ENCODE results near the gene ASB16.
A peak's percentile ranks its signal among the peaks of the same experiment; 100 is the strongest.

ASB16 gene

DNA sequence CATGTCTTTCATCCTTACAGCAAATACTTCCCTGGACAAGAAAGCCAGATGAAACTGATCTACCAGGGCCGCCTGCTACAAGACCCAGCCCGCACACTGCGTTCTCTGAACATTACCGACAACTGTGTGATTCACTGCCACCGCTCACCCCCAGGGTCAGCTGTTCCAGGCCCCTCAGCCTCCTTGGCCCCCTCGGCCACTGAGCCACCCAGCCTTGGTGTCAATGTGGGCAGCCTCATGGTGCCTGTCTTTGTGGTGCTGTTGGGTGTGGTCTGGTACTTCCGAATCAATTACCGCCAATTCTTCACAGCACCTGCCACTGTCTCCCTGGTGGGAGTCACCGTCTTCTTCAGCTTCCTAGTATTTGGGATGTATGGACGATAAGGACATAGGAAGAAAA is 20.0 kb downstream of the ASB16 start:
- DNase-seq (ENCODE audit: low spot score) = no peak

DNA sequence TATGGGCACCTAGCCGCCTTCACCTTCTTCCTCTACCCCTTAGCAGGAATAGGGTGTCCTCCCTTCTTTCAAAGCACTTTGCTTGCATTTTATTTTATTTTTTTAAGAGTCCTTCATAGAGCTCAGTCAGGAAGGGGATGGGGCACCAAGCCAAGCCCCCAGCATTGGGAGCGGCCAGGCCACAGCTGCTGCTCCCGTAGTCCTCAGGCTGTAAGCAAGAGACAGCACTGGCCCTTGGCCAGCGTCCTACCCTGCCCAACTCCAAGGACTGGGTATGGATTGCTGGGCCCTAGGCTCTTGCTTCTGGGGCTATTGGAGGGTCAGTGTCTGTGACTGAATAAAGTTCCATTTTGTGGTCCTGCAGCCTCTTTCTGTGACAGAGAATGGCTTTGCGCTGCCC is 20.9 kb downstream of the ASB16 start:
- DNase-seq (ENCODE audit: low spot score) = no peak

DNA sequence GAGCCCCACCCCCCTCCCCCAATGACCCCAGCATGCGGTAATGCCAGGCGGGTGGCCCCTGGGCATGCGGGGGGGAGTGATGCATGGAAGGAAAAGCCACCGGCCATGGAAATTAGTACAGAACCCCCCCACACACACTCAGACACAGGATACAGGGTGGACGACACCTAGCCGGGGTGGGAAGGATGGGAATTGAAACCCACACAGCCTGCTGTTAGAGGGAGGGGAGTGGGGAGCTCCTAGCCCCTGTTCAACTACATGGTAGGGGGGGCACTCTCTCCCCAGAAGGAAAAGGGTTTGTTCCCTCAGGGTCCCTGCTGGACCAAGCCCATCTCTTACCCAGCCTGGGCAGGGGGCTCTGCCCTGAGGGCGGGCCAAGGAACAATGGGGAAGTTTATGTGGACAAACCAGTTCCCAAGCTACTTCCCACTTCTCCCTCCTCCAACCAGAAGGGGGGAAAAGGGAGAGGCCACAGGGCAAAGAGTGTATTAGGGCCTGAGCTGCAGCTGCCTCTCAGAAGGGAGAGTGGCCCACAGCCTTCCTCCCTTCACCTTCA is 21.5 kb downstream of the ASB16 start:
- no peak for DNase-seq (ENCODE audit: low spot score)

DNA sequence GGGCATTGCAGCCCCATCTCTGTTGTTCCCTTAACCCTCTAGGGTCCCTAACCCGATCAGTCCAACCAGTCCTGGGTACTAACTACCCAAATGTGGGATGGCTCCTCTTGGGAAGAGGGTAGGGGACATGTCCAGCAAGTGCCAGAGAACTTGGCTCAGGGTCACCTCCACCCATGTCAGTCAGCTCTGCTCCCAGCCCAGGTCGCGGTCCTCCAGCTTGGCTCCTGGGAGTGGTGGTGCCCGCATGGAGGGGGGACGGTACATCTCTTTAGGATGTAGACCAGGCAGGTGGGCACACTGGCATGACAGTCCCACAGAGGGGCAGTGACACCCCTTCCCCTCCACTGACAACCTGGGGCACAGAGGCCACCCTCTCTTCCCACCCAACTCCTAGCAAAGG is 22.2 kb downstream of the ASB16 start:
- no peak for DNase-seq (ENCODE audit: low spot score)

DNA sequence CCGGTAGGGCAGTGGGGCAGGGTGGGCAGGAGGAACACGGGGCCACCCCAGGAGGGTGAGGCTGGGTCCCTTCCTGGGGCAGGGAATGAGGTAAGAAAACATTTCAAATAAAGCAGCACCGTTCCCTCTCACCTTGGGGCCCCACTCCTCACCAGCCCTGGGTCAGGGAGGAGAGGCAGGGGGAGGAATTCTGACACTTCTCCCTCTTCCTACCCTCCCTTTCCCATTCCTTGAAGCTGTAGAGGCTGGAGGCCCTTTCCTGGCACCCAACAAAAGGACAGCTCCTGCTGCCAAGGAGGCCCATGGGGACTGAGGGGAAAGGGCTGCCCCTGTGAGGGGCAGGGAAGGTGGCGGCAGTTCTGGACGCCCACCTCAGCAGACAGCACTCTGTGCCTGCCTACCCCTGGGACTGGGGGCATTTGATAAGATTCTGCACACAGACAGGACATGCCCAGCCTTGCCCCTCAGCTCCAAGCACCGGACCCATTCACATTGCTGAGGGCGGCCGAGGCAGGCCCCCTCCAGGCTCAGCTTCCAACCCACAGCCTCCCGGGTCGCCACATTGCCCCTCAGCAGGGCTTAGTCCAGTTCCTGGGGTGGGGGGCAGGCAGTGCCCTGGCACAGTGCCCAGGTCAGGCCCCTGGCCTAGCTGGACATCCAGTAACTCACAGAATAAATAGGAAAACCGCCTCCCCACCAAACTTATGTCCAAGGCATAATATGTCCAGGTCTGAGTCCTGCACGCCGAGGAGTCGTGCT is 23.0 kb downstream of the ASB16 start:
- no peak for DNase-seq (ENCODE audit: low spot score)

DNA sequence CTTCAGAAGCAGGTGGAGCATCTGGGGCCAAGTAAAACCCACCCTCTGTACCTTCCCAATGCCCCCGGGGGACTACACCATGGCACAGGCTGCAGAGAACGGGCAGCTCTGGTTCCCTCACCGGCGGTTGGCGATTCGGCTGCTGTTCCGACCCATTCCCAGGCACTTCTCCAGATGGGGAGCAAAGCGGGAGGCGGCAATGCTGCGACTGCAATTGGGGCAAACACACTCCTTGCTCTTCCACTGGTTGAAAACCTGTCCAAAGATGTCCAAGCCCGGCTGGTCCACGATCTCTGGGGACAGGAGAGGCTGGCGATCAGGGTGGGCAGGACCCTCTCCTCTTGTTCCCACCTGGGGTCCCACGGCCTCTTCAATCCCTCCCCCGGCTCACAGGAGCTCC is 26.6 kb downstream of the ASB16 start:
- DNase-seq (ENCODE audit: low spot score) = no peak

DNA sequence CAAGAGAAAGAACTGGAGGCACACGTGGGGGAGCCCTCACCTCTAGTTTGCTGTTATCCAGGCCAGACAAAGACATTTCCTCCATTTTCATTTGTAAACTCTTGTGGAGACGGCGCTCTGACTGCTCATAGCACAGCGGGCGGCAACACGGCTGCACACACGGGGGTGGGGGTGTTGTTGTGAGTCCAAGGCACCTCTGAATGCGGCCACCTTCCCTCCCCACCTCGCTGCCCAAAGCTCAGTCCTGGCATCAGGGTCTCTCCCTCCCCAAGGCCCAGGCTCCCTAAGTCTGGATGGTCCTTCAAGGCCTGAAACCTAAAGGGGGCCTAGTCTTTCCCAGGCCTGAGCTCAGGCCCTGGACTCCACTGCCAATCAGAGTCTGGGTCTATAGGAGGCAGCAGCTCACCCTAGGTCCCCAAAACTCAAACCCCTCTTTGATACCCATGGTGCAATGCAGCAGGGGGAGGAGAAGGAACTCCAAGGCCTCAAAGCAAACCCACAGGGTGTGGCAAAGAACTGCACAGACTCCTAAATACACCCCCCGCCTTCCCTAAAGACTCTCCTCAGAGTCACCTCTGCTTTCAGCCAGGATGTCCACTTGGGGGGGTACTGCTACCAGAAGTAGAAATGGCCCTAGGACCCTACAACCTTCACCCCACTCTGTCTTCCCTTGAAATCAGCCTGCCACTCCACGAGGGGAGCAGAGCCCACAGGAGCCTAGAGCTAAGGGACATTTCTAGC is 27.6 kb downstream of the ASB16 start:
- peak; percentile 79 for DNase-seq (ENCODE audit: low spot score)

DNA sequence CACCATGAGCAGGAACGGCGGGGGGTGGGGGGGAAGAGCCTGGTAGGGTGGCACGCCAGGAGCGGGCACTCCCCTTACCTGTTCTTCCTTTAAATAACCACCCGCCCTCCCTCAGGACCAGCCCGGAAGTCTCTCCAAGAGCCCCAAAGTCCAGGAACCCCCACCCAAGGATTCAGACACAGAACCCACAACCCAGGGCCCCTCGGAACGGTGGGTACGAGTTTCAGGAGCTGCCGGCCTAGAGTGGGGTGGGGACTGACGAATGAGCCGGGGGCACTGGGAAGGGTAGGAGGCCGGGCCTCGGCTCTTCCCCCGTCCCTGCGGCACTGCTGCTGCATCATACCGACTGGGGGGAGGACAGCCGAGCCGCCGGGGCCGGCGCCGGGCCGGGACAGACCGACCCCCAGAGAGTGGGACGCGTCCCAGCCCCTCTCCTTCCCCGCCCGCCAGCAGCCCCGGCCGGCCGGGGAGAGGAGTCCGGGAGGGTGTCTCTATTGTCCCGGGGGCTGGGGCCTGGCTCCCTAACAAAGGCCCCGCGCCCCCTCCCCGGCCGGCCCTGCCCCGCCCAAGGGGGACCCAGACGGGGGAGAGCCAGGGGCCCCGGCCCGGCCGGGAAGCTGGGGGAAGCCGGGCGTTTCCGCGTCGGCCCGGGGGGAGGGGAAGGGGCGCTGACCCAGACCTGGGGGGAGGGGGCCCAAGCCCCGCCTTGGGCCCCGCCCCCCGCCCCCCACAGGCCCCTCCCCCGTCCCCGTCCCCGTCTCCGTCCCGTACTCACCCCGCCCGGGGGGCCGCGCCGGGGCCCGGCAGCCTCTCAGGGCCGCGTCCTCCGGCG is 28.4 kb downstream of the ASB16 start:
- DNase-seq (ENCODE audit: low spot score) = peak; percentile 47

DNA sequence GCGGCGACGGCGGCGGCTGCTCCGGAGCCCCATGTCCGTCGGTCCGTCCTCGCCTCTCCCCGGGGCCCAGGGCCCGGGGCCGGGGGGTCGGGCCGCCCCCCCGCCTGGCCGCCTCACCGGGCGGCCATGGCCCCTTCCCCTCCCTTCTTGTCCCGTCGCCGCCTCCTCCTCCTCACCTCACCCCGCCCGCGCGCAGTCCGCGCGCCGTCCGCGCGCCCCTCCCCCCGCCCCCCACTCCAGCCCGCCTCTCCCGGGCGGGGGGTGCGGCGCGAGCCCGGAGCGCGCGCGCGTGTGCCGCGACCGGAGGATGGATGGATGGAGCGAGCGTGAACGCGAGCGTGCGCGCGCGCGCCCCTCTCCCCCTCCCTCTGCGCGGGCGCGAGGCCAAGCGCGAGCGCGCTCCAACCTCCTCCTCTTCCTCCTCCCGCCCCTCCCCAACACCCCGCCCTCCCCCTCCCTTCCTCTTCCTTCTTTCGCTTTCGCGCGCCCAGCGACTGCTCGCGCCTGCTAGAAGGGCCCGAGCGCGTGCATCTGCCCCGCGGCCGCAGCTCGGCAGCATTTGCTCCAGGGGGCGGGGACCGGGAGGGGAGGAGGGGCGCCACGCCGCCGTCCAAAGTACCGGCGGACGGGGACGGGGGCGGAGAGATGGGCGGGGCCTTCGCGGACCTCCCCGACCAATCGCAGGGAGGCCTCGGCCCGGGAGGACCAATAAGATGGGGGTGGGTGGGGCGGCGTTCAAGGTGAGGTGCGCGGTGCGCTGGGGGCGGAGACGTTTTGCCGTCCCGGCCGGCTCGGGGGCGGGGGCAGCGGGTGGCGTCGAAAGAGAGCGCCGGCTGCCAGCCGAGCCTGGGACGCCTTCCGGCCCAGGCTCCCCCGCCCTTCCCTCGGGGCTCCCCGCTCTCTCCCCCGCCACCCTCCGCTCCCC is 29.3 kb downstream of the ASB16 start, which contains the start of gene ATXN7L3:
ATXN7L3 (minus strand) TSS at position 332 of the 925 bp plus-strand sequence. CDS start 1,814 bp downstream, outside the sequence.
- DNase-seq (ENCODE audit: low spot score) = peak; percentile 99

DNA sequence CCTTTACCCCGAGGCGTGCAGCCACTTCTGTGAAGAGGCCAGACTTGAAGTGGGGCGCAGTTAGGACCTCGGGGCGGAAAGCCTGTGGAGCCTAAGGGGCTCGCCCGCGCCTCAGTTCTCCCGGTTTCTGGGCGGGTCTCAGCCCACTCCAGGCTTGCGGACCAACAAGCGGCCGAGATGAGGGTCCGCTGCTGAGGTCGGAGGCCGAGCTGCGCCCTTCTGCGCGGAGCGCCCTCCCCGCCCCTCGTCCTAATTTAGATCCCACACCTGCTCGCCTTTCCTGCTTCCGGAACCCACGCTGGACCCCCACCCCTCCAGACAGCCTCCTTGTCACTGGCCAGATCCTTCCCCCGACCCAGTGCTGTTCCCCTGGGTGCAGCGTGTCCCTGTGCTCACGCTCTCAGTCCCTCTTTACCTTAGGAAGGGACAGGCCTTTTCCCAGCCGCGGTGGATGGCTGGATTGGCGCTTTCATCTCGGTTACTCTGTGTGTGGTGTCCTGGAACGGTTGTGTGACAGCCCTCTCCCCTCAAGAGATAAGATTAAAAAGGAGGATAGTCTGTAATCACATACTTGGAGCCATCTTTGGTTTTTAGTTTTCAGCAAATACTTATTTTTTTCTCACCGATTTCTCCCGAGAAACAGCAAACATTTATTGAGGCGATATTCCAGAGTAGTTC is 30.1 kb downstream of the ASB16 start:
- no peak for DNase-seq (ENCODE audit: low spot score)

DNA sequence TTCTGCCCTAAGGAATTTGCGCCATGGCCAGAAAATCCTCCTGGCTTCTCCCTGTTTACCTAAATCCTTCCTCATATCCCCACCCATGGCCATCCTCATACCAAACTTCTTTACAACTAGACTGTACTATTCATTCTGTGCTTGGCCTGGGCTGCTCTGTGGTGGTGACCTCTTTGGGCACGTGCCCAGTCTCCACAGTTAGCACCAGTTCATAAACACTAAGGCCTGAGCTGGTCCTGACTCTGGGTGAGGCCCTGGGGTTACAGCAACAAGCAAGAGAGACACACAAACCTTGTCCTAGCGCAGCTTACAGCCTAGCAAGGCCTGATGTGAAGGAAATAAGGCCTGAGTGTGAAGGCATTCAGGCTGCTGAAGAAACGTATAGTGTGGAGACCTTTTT is 32.3 kb downstream of the ASB16 start:
- no peak for DNase-seq (ENCODE audit: low spot score)

DNA sequence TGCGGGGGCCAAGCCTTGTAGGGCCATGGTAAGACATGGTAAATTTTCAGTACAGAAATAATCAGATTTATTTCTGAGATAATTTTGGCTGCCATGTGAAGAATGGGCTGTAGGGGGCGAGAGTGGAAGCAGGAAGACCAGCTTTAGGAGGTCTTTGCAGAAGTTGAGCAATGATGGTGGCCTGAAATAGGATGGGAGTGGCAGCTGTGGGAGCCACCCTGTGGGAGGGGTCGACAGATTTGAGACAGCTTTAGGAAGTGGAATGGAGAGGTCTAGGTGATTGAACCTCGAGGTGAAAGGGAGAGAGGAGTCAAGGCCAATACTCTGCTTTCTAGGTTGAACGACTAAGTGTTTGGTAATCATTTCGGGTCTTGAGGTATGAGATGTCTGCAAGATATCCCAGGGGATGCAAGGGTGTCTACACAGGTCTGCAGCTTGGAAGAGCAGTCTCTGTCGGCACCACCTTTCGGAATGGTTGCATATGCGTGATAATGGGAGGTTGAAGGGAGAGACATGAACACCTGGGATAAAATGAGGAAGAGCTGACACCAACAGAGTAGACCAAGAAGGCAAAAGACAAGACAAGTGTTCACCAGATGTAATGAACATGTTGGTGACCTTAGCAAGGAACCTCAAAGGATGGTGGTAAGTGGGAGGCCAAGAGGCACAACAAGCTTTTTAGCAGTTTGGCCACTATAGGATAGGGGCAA is 33.4 kb downstream of the ASB16 start:
- DNase-seq (ENCODE audit: low spot score) = peak; percentile 63

DNA sequence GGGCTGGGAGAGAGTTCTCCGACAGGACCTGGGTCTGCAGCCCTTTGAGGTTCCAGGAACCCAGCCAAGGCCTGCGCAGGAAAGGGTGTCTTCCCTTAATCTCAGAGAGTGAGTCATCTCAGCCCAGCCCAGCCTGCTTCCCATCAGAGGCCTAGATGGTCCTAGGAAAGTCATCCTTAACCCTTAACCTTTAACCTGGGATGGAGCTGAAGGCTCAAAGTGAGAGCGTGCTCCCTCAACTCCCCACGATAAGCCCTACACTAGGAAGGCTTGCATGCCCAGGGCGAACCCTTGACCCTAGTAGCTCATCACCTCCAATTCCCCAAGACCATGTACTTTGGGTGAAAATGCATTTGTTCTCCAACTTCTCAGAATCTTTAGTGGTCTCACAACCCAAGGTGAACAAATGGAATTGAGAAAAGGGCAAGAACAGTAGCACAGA is 34.0 kb downstream of the ASB16 start:
- DNase-seq (ENCODE audit: low spot score) = no peak

DNA sequence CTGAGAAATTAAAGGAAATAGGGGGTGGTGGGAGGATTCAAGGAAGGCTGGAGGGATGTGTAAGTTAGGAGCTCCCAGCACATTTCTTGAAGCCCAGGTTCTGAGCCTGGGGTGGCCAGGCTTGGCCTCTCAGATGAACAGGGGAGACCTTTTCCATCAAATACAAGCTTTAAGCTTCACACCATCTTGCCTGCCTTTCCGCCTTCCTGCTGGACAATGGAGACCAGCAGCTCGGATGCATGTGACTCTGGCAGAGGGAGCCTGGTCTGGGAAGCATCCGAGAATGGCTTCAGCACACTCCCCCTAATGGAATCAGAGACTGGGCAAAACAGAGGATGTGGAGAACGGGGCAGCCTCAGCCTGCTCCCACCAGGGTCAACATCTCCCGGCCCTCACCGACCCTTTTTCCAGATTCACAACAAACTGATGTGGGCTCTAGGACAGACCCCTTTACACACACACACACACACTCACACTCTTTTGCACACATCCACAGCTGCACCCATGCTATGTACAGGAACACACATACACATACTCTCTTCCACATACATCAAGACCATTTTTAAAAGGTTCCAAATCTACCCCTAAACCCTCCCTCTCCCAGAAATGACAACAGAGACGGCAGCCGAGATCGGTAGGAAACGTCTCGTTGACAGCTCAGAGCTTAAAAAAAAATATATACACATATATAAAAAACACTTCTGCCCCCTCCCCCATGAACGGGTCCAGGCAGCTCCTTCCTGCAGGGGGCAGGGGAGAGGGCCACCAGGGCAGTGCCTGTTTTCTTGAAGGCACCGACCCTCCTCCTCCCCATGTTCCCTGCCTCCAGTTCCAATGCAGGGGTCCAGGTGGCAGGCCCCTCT is 35.7 kb downstream of the ASB16 start:
- no peak for DNase-seq (ENCODE audit: low spot score)

DNA sequence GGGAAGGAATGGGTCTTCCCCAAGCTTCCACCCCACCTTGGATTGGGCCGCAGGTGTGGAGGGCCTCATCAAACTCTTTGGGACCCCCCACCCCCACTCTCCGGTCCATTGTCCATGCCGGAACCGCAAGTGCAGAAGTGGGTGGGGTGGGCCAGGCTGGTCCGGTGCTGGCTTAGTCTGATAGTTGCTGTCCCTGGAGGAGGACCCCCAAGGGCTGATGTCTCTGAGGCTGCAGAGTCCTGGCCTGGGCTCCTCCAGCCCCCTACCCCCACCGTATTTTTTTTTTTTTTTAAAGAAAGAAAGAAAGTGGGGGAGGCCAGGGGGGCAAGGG is 36.3 kb downstream of the ASB16 start:
- no peak for DNase-seq (ENCODE audit: low spot score)

DNA sequence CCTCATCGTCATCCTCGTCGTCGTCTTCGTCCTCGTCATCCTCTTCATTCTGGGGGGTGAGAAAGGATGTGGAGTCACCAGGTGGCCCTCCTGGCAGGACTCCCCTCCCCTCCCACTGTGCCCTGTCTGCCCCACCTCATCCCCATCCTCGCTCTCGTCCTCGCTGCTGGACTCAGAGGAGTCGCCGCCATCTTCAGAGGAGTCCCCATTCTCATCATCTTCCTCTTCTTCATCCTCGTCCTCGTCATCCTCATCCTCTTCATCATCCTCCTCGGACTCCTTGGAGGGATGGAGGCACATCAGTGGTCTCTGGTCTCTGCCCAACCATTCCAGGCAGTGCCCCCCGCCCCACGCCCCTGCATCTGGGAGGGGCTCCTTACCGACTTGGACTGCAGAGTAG is 36.8 kb downstream of the ASB16 start:
- DNase-seq (ENCODE audit: low spot score) = no peak

DNA sequence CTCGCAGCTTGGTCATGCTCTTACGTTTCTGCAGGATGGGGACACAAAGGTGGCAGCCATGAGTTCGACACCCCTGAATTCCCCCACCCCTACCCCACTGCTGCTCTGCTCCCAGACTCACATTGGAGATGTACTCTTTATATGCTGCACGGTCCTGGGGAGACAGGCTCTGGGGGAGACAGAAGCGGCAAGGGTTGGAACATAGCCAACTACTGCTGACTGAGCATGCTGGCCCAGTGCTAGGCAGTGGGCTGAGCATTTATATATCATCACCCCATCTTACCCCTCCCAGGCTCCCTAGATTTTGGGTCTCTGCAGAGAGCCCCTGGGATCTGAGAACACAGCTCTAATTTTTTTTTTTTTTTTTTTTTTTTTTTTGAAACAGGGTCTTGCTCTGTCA is 37.2 kb downstream of the ASB16 start:
- no peak for DNase-seq (ENCODE audit: low spot score)

DNA sequence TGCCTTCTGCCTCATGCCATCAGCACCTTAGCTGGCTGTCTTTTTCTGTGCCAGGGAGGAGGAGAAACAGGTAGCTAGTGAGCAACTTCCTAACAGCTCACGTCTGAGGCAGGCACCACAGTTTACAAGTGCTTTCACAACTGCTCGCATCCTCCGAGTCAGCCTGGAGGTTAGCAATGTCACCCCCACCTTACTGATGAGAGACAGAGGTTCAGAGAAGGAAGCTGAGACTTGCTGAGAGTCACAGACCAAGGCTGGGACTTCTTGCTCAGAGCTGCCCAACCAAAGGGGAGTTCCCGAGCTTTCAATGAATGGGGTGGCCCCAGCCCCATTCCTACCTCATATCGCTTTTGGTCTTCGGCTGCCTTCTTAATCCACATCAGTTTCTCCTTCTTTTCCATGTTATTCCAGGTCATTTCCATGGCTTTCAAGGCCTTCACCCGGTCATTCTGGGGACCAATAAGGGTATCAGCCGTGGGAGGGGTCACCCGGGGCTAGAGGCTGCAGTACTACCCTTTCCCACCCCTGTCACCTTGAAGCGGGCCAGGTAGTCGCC is 39.4 kb downstream of the ASB16 start:
- peak; percentile 42 for DNase-seq (ENCODE audit: low spot score)
